GM15510 (cell line): Measurements from ENCODE around the gene AKR7A2.

ENCODE experiments used
- POLR2A ChIP-seq: IDR thresholded peaks from 3 replicates; pipeline ENCODE4 v1.6.1; 2011; ENCODE audit warnings: borderline replicate concordance; ENCODE audit not compliant: insufficient read length; ENCODE audit errors: extremely low read depth

Gene AKR7A2

GRCh38 chr1:19322481-19322880, 10.5 kb upstream of the AKR7A2 start:
- TF ChIP-seq POLR2A = no peak

GRCh38 chr1:19321071-19321470, 9.1 kb upstream of the AKR7A2 start:
- no peak for TF ChIP-seq POLR2A

- TF ChIP-seq POLR2A = no peak
Observed at GRCh38 chr1:19319196-19319595, 7.3 kb upstream of the AKR7A2 start.

- TF ChIP-seq POLR2A = no peak
Observed at GRCh38 chr1:19317126-19317910, 5.4 kb upstream of the AKR7A2 start.

DNA sequence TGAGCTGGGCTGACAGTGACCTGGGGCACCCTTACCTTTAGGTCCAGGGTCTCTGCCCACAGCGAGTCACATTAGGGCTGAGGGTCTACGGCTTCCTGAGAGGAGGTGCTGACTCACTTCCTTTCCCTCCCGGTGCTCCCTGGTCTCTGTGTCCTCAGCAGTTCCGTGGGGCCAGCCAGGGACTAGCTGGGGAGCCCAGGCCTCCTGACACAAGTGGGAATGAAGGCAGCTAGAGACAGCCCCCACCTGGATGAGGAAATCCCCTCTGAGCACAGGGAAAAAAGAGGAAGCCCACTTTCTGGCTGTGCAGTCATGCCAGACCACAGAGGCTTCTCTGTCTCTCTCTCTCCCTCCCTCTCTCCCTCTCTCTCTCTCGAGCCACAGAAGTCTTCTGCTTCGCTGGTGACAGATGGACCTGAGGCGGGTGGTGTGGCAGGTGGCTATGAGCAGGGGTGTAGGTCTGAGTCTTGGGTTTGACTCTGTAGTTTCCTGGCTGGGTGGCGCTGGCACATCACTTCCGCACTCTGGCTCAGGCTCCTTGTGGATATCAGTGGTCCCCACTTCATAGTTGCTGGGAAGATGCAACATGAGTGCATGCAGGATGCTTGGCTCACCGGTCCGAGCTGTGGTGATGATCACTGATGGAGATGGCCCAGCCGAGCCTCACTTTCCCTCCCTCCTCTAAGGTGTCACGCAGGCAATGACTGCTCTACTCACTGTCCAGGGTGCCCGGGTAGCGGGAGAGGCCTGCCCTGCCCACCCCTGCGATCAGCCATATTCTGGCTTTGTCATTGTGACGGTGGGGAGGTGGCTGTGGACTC, 3.6 kb upstream of the AKR7A2 start:
- TF ChIP-seq POLR2A = no peak

DNA sequence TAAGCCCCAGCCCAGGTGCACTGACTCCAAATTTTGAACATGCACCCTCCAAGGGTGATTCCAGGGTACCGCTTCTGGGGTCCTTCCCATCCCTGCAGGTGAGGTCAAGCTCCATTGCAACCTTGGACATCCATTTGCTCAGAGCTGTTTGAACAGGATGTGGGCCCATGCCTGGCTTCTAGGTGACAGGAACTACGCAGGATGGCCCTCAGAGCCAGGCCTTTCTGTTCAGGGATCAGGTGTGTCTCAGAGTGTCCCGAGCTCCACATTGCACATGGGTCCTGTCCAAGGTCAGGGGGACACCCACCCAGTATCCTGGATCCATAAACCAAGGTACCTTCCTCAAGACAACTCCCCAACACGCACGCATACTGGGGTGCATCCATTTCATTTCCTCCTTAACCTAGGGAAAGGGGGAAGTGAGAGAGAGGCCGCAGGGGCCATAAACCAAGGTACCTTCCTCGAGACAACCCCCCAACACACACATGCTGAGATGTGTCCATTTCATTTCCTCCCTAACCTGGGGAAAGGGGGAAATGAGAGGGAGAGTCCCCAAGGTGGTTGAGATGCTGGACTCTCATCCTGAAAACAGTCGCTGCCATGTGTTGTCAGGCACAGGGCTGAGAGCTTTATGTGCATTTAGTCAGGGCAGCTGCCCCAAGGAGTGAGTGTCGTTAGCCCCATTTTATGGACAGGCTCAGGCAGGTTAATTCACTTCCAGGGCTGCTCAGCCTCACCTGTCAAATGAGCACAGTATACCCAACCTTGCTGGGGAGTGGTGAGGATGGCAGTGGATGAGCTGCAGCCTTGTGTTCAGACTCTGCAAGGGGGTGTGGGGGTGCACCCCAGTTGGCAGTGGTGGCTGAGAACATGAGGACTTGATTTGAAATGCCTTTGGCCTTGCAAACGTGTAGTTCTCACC, 2.3 kb upstream of the AKR7A2 start:
- no peak for TF ChIP-seq POLR2A

- no peak for TF ChIP-seq POLR2A
Observed at GRCh38 chr1:19313636-19313959, 1.7 kb upstream of the AKR7A2 start.

GRCh38 chr1:19312782-19313635, 1.1 kb upstream of the AKR7A2 start:
- TF ChIP-seq POLR2A = no peak

DNA sequence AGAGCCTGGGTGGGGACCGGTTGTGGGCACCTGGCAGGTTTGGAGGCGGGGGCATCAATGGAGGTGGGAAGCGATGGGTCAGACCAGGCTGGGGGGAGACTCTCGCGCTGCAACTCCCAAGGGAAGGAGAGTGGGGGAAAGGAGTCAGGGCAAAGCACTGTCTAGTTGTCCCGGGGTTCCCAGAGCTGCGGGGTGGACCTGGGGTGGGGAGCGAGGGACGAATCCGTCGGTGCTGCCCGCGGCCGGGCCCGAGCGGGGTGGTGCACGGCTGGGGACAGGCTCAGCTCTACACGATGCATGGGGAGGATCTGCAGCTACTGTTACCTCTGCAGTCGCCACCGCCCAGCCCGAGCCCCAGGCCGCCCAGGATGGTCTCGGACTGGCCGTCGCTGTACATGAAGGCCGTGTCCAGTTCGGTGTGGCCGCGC, 427 bp downstream of the AKR7A2 start:
- no peak for TF ChIP-seq POLR2A

GRCh38 chr1:19310720-19311502, 1.0 kb downstream of the AKR7A2 start:
- TF ChIP-seq POLR2A = no peak

DNA sequence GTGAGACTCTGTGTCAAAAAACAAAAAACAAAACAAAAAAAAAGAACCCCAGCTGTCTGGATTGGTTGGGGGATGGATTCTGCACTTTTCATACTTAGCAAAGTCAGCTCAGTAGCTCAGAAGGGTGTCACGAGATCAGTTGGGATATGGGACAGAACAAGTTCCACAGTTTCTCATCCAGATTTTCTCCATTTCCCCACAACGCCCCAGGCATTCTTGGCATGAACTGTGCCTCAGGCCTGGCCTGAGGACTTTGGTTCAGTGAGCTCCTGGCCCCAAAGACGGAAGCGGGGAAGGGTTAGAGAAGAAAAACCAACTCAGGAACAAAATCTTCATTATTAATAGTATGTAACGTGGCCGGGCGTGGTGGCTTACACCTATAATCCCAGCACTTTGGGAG, 1.9 kb downstream of the AKR7A2 start:
- no peak for TF ChIP-seq POLR2A

GRCh38 chr1:19309123-19309813, 2.7 kb downstream of the AKR7A2 start:
- TF ChIP-seq POLR2A = no peak

- TF ChIP-seq POLR2A = no peak
Observed at GRCh38 chr1:19308509-19308907, 3.4 kb downstream of the AKR7A2 start.

DNA sequence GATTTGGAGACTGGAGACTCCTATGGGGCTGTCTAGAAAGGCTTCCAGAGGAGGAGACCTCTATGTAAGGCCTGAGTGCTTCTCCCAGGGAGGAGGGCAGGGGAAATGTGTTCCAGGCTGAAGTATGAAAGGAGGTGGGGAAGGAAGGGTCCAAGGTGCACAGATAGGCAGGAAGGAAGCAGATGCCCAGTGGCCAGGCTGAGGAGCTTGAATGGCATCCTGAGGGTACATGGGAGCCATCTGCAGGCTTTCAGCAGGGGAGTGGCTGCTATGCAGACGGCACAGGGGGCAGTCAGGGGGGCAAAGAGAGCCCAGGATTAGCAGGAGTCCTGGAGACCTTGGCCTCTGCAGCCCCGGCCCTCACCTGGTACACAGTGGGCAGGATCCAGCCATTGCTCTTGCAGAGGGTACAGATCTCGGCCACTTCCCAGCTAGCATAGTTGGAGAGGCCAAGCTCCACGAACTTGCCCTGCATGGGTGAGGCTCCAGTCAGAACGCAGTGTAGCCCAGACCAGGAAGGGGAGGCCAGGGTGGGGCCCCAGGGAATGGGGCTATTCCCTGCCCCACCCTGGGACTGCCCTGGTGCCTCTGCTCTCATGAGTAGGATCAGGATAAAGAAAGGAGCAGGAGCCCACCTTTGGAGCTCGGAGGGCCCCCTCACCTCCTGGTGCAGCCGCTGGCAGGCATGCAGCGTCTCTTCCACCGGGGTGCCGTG, 4.0 kb downstream of the AKR7A2 start:
- TF ChIP-seq POLR2A = no peak
